ENCODE data around the gene ADO. TPM values are rescaled to one million over a fixed set of nuclear protein-coding genes. Genes with fewer than 3 reads are reported as not detected.
A peak's percentile ranks its signal among the peaks of the same experiment; 100 is the strongest.

ADO gene
- total and polyA plus RNA-seq, 10 of the 15 experiments (the other 5 are each of a cell fraction or from before 2014, with no cell fraction given) = 4.3 to 44.6 (median 18.7) TPM

- TF ChIP-seq, protein P1, sequence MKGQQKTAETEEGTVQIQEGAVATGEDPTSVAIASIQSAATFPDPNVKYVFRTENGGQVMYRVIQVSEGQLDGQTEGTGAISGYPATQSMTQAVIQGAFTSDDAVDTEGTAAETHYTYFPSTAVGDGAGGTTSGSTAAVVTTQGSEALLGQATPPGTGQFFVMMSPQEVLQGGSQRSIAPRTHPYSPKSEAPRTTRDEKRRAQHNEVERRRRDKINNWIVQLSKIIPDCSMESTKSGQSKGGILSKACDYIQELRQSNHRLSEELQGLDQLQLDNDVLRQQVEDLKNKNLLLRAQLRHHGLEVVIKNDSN (IDR thresholded peaks at IDR 0.05; ENCODE audit: borderline replicate concordance, extremely low read length, insufficient read depth, low read depth, low read length) = peak; percentile 70
- peak; percentile 1 for TF ChIP-seq BCL3 (IDR thresholded peaks at IDR 0.05; ENCODE audit: borderline replicate concordance, insufficient read depth, low read depth, low read length, poor library complexity, severe bottlenecking)
- TF ChIP-seq ZNF274 (IDR thresholded peaks at IDR 0.05; ENCODE audit: insufficient read depth, insufficient read length) = no peak
- TF ChIP-seq CHD1 (IDR thresholded peaks at IDR 0.05; ENCODE audit: low read depth, low read length) = no peak
- TF ChIP-seq POLR2A (IDR thresholded peaks at IDR 0.05; ENCODE audit: low read depth, low read length) = peak; percentile 44
- 0 out of 2 replicates have a peak, but pooled peaks have one; percentile 28 for TF ChIP-seq RCOR1 (conservative IDR thresholded peaks at IDR 0.05; ENCODE audit: low read depth, low read length)
- TF ChIP-seq RB1 (IDR thresholded peaks at IDR 0.05; ENCODE audit: borderline replicate concordance) = peak; percentile 49; the same call in 1 of the 2 replicates
- no peak for TF ChIP-seq STAT1 (conservative IDR thresholded peaks at IDR 0.05)
- TF ChIP-seq WRNIP1 (IDR thresholded peaks at IDR 0.05; ENCODE audit: borderline replicate concordance, low read depth, low read length) = no peak
- peak; percentile 29 for TF ChIP-seq KLF5 (IDR thresholded peaks at IDR 0.05; ENCODE audit: partially characterized antibody)
- TF ChIP-seq MEF2B (IDR thresholded peaks at IDR 0.05; ENCODE audit: partially characterized antibody, poor library complexity, severe bottlenecking) = peak; percentile 72
- TF ChIP-seq ZBED1 (IDR thresholded peaks at IDR 0.05; ENCODE audit: borderline replicate concordance) = 0 out of 2 replicates have a peak, but pooled peaks have one; percentile 57
These were observed 12.0 kb downstream of the ADO start, which contains the start of gene EGR2 (continued) for GRCh38 chr10:62816331-62817120.
